ENCODE measurements around the gene CORO7.

DNA sequence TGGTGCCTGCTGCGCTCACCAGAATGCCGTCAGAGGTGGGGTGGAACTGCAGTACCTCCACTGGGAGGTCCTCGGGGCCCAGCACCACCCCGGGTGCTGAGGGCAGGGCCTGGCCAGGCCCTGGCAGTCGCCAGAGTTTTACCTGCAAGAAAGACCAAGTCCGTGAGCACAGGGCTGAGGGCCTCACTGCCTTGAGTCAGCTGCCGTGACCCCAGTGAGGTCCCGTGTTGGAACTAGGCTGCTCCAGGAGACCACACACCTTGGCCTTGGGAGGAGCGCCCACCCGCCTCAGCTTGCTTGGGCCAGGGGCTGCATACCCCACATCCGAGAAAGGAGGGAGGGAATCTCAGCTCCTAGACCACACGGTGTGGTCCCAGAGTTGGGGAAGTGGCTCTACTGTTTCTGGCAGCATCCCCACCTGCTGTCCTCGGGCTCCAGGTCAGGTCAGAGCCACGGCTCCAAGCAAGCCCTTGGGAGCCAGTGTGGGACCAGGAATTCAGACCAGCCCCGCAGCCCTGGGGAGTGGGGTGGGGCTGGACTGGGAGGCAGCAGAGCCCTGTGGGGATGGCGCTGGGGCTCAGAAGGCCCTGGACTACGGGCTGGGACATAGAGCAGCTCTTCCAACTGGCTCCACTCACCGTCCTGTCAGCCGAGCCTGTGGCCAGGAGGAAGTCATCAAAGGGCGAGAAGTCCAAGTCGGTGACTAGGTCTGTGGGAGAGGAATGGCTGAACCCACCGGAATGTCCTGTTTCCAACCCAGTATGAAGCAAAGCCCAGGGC, 8.7 kb downstream of the CORO7 start:
- TF ChIP-seq, protein P1, sequence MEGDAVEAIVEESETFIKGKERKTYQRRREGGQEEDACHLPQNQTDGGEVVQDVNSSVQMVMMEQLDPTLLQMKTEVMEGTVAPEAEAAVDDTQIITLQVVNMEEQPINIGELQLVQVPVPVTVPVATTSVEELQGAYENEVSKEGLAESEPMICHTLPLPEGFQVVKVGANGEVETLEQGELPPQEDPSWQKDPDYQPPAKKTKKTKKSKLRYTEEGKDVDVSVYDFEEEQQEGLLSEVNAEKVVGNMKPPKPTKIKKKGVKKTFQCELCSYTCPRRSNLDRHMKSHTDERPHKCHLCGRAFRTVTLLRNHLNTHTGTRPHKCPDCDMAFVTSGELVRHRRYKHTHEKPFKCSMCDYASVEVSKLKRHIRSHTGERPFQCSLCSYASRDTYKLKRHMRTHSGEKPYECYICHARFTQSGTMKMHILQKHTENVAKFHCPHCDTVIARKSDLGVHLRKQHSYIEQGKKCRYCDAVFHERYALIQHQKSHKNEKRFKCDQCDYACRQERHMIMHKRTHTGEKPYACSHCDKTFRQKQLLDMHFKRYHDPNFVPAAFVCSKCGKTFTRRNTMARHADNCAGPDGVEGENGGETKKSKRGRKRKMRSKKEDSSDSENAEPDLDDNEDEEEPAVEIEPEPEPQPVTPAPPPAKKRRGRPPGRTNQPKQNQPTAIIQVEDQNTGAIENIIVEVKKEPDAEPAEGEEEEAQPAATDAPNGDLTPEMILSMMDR (conservative IDR thresholded peaks at IDR 0.05) = no peak
- no peak for TF ChIP-seq EZH2 (IDR thresholded peaks at IDR 0.05; ENCODE audit: low read depth)

All from PC-9 (cell line).